ENCODE data around the gene RFFL. TPM values are rescaled to one million over a fixed set of nuclear protein-coding genes. Genes with fewer than 3 reads are reported as not detected.

The RFFL gene
- total and polyA plus RNA-seq, 9 of the 15 experiments (the other 6 are each of a cell fraction or from before 2014, with no cell fraction given), result 3.4 to 18.1 (median 12.8) TPM

DNA sequence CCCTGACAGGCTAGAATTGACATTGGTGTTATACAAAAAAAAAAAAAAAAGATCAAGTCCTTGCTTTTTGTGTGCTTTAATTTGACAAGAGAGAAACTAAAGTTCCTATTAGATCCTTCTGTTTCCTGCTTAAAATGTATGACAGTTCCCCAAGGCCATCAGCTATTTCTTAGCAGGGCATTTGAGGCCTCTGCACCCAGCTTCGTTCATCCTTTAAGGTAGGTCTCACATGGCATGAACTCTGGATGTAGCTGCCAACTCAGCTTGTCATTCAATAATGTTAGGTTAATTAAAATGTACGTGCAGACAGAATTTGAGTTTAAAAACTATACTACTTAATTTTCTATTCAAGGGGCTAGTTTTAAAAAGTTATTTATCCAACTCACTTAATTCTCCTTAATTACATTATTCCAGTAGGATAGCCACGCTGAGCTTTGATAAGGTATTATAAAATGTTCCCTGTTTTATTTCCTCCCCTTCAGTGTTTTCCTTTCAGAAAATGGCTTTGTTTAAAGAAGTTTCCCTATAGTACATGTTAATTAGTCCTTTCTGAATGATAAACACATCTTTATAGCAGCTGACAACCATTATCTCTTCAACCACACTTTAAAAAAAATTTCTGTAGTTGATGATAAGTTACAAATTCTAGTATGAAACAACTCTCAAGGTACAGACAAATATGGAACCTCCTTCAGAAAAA lies 1.2 kb upstream of the RFFL start (continued):
- TF ChIP-seq FOXK2 (conservative IDR thresholded peaks at IDR 0.05 in 1 of 2, IDR thresholded peaks at IDR 0.05 in 1 of 2; ENCODE audit: low read depth in 2 of 2) (0 out of 4 replicates have a peak, but pooled peaks of 1 of the 2 experiments have one; percentile 36), DPF2 (IDR thresholded peaks at IDR 0.05) (peak; percentile 79), CBFA2T2 (conservative IDR thresholded peaks at IDR 0.05) (peak; percentile 73), ARID1B (IDR thresholded peaks at IDR 0.05) (peak; percentile 92), SMARCE1 (IDR thresholded peaks at IDR 0.05) (peak; percentile 67; the same call in 1 of the 2 replicates), RAD51 (IDR thresholded peaks at IDR 0.05; ENCODE audit: borderline replicate concordance, low read depth) (no peak), ZNF384 (IDR thresholded peaks at IDR 0.05; ENCODE audit: low read depth, low read length) (peak; percentile 63), TEAD4 (IDR thresholded peaks at IDR 0.05; ENCODE audit: low read length) (peak; percentile 87), TEAD4 (CRISPR knock-in tag; IDR thresholded peaks at IDR 0.05; ENCODE audit: borderline replicate concordance) (no peak), ZKSCAN8 (CRISPR knock-in tag; IDR thresholded peaks at IDR 0.05) (0 out of 2 replicates have a peak, but pooled peaks have one; percentile 24), MEIS2 (IDR thresholded peaks at IDR 0.05; ENCODE audit: partially characterized antibody) (peak; percentile 59), TCF3 (CRISPR knock-in tag; IDR thresholded peaks at IDR 0.05) (peak; percentile 65; the same call in 1 of the 2 replicates)
- TF ChIP-seq, protein P1, sequence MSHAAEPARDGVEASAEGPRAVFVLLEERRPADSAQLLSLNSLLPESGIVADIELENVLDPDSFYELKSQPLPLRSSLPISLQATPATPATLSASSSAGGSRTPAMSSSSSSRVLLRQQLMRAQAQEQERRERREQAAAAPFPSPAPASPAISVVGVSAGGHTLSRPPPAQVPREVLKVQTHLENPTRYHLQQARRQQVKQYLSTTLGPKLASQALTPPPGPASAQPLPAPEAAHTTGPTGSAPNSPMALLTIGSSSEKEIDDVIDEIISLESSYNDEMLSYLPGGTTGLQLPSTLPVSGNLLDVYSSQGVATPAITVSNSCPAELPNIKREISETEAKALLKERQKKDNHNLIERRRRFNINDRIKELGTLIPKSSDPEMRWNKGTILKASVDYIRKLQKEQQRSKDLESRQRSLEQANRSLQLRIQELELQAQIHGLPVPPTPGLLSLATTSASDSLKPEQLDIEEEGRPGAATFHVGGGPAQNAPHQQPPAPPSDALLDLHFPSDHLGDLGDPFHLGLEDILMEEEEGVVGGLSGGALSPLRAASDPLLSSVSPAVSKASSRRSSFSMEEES (CRISPR knock-in tag; IDR thresholded peaks at IDR 0.05), result no peak
- TF ChIP-seq, protein P2, sequence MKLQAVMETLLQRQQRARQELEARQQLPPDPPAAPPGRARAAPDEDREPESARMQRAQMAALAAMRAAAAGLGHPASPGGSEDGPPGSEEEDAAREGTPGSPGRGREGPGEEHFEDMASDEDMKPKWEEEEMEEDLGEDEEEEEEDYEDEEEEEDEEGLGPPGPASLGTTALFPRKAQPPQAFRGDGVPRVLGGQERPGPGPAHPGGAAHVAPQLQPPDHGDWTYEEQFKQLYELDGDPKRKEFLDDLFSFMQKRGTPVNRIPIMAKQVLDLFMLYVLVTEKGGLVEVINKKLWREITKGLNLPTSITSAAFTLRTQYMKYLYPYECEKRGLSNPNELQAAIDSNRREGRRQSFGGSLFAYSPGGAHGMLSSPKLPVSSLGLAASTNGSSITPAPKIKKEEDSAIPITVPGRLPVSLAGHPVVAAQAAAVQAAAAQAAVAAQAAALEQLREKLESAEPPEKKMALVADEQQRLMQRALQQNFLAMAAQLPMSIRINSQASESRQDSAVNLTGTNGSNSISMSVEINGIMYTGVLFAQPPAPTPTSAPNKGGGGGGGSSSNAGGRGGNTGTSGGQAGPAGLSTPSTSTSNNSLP (IDR thresholded peaks at IDR 0.05; ENCODE audit: borderline replicate concordance, low read depth, low read length), result peak; percentile 46; the same call in 1 of the 2 replicates
- TF ChIP-seq, protein P3, sequence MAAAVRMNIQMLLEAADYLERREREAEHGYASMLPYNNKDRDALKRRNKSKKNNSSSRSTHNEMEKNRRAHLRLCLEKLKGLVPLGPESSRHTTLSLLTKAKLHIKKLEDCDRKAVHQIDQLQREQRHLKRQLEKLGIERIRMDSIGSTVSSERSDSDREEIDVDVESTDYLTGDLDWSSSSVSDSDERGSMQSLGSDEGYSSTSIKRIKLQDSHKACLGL (CRISPR knock-in tag; IDR thresholded peaks at IDR 0.05; ENCODE audit: borderline replicate concordance, poor library complexity, severe bottlenecking), result no peak

All from K562 (cell line).